HG03520 (cell line): Measurements from ENCODE around the gene ABTB1.
"Not testable (repeated sequence)": the region's sequence is repeated elsewhere in the genome, so short reads cannot be mapped to it uniquely, and the experiment has no call there.

Experiments used
- ATAC-seq: cut with Tn5 transposase; IDR thresholded peaks from one replicate; pipeline ENCODE4 v1.9.1; 2021; ENCODE audit warnings: mild to moderate bottlenecking, moderate library complexity; ENCODE audit not compliant: unreplicated experiment

ABTB1 gene

GRCh38 chr3:127701280-127701911, 28.6 kb downstream of the ABTB1 start:
- ATAC-seq, result no peak

- no peak for ATAC-seq
These were observed 29.4 kb downstream of the ABTB1 start for GRCh38 chr3:127702151-127702578.

DNA sequence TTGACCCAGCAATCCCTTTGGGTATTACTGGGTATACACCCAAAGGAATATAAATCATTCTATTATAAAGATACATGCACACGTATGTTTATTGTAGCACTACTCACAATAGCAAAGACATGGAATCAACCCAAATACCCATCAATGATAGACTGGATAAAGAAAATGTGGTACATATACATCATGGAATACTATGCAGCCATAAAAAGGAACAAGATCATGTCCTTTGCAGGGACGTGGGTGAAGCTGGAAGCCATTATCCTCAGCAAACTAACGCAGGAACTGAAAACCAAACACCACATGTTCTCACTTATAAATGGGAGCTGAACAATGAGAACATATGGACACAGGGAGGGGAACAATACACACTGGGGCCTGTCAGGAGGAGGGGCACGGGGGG, 32.1 kb downstream of the ABTB1 start:
- not testable (repeated sequence) for ATAC-seq

- no peak for ATAC-seq
These were observed 33.6 kb downstream of the ABTB1 start for GRCh38 chr3:127706312-127706711.

DNA sequence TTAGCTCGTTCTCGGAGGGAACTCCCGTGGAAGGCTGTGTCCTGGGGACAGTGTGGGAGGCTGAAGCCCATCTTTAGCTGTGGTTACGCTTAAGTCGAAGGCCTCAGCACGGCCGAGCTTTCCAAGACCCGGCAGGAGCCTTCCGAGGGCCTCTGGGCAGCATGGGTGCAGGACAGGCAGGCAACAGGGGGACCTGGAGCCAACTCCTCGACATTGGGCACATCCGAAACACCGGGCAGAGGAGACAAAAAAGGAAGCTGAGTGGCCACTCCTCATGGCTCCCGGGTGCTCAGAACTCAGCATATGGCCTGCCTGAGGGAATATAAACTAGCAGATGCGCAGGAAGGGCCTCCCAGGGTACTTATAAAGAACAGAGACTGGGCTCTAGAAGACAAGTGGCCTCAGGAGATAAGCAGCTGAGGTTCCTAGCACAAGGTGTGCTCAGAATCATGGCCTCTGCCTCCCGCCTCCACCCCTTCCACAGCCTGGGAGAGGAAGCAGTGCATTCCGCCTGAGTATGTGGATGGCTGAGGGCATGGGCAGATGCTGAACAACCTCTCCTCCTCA, 34.1 kb downstream of the ABTB1 start:
- no peak for ATAC-seq

- ATAC-seq, result no peak
These were observed 35.2 kb downstream of the ABTB1 start for GRCh38 chr3:127707851-127708411.

DNA sequence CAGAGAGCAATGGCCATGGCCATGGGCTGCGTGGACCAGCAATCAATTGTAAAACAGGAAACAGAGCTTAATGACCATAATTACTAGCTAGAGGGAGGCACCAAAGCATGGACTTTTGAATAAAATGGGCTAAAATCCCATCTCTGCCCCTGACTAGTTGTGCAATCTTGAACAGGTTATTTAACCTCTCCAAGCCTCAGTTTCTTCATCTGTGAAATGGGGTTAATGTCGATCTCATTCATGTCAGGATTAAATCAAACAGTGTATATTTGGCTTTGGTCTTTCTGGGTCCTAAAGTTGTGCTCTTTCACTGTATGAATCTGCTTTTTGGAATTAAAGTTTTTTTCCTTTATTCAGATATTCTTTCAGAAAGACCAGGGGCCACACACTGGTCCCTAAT, 36.1 kb downstream of the ABTB1 start:
- ATAC-seq, result no peak

GRCh38 chr3:127709320-127710060, 36.7 kb downstream of the ABTB1 start:
- ATAC-seq, result no peak

DNA sequence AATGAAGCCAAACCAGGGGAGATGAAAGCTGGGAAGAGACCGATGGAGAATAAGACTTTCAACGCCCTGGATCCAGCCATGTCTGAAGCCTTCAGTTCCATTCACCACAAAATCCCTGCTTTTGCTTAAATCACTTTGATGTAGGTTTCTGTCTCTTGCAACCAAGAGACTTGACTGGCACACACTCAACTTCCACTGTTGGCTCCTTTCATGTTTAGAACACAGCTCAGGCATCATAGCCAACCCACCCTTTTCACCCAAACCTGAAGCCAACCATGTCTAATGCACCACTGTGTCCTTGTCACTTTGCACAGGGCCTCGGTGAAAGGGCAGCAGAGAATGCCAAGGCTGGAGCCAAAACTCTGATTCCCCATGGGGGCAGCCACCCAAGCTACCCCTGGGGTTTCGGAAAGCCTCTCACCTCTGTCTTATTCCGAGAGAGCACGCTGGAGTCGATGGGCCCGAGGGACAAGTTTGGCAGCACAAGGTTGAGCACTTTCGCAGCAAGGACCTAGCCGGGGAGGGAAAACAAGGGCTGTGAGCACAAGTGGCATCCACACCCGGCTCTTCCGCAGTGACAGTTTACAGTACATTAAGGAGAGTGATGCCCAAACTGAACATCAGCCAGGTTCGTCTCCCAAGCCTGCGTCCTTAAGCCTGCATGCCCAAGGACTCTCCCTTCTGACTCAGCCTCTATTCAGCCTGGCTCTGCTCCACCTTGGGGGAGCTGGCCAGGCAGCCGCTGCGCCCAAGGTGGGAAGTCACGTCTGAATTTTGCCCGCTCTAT, 37.6 kb downstream of the ABTB1 start:
- no peak for ATAC-seq

GRCh38 chr3:127711021-127711695, 38.4 kb downstream of the ABTB1 start:
- no peak for ATAC-seq

- ATAC-seq, result no peak
These were observed 39.1 kb downstream of the ABTB1 start for GRCh38 chr3:127711896-127712295.

- ATAC-seq, result no peak
These were observed 39.7 kb downstream of the ABTB1 start for GRCh38 chr3:127712461-127712860.

DNA sequence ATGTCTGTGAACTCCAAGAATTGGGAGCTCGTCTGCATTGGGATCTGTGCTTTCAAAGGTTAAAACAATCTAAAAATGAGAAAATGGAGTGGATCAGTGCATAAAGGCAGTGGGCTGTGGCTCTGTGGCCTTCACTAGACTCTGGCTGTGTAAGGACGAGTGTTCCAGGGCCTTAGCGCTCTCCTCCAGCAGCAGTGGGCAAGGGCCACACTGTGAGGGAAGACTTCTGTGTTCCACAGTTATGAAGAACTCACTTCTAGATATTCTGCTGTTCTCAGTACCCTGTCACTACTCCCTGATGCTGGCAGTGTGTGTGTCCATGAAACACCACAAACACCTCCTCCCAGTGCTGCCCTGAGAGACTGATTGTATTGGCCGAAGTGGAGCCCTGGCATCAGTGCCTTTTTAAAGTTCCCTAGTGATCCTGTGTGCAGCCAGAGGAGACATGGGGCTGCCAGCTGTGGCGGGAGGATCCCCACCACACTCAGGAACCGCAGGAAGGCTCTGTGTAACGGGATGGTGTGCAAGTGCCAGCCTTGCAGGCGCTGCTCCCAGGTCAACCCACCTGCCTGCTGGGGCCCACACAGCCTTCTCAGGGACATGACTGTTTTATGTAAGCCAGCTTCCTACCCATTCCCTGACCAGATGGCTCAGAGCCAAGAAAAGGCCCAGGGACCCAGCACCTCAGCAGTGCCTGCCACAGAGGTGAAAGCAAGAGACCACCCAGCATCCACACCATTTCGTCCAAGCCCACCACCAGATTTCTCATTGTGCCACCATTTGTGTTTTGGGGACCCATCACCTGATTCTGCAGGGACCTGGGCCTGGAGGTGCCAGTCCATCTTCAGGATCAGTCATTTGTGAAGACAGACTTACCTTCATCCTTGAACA, 40.4 kb downstream of the ABTB1 start:
- no peak for ATAC-seq

DNA sequence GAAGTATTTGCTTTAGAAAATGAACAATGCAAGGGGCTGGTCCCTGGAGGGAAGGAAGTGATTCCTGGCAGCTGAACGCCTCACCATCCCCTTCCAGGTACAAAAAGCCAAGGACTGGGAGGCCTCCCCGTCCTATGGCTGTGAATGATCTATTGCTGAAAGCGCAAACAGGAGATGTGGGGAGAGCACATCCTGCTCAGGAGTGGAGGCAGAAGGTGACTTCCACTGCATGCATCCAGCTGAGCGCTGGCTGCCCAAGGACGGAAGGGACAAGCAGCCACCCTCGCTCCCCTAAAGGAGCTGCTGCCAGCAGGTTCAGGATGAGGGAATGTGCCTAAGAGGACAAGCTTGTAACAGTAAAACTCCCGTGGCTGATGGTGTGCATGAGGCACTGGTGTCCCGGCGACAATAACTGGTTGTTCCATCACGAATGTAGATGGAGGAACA, 41.4 kb downstream of the ABTB1 start:
- ATAC-seq, result no peak

- ATAC-seq, result no peak
These were observed 42.1 kb downstream of the ABTB1 start for GRCh38 chr3:127714866-127715265.

DNA sequence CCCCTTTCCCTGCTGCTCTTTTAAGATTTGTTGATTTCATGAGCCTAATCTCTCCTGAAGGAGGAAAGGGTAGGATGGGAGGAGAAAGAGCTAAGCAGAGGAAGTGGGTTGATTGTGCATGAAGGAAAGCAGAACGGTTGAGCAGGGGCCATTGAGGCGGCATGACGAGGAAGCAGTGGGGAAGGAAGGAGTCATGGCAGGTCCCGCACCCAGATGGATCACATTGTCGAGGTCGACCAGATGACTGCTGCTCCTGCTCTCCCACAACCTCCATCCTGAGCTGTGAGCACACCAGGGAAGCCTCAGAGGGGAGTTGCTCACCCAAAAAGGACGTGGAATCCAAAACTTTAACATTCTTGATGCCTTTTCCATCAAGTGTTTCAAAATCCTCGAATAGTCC, 42.8 kb downstream of the ABTB1 start:
- no peak for ATAC-seq

GRCh38 chr3:127716384-127716783, 43.6 kb downstream of the ABTB1 start:
- ATAC-seq, result no peak

- ATAC-seq, result no peak
These were observed 44.8 kb downstream of the ABTB1 start for GRCh38 chr3:127717357-127718244.
